T-helper 2 cell (primary cell): Measurements from ENCODE around the gene DNAJC10.

Experiments
- DNase-seq, 5 experiments: peaks; one replicate each; pipeline versions ENCODE4 v3.0.0 to v3.0.0-alpha.2; 2012 to 2022

DNAJC10 gene

DNA sequence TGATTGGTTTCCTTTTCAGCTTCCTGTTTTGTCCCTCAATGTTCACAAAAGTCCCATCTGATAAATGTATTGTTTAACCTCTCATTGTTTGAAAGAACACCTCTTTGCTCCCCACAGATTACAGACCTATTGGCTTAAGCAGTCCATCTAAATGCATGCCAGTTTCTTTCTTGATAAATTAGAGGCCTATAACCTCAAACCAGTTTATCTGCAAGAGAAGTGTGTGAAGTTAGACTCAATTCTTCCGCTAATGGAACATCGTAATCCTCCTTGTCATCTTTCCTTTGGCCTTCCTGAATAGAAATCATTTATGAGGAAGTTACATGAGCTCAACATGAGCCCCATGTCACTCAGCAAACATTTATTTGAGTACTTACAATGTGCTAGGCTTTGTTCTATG, 76.4 kb downstream of the DNAJC10 start:
- DNase-seq: no peak

GRCh38 chr2:182798736-182799135, 82.7 kb downstream of the DNAJC10 start:
- no peak for DNase-seq

GRCh38 chr2:182804128-182804527, 88.1 kb downstream of the DNAJC10 start:
- no peak for DNase-seq

- no peak for DNase-seq
Measured at GRCh38 chr2:182807319-182807718, 91.3 kb downstream of the DNAJC10 start.

DNA sequence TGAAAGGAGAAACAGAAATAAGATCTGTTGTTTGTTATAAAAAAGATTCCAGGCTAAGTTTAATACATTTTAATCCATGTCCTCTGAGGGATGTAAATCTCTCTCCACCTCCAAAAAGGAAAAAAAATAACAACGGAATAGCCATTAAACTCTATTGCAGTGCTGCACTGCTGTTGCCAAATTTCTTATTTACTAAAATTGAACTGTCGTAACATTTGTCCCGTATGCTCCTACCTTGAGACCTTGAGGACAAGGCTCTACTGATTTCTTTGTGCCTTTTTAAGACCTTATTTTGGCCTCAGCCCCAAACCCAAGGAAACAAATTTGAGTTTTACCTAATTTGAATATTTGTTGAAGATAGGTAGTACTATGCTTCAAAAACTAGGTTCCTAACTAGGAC, 94.0 kb downstream of the DNAJC10 start:
- DNase-seq: no peak

GRCh38 chr2:182814380-182814779, 98.3 kb downstream of the DNAJC10 start:
- DNase-seq: no peak

- no peak for DNase-seq
Measured at GRCh38 chr2:182814804-182815203, 98.7 kb downstream of the DNAJC10 start.

GRCh38 chr2:182816866-182817265, 100.8 kb downstream of the DNAJC10 start:
- DNase-seq: no peak

DNA sequence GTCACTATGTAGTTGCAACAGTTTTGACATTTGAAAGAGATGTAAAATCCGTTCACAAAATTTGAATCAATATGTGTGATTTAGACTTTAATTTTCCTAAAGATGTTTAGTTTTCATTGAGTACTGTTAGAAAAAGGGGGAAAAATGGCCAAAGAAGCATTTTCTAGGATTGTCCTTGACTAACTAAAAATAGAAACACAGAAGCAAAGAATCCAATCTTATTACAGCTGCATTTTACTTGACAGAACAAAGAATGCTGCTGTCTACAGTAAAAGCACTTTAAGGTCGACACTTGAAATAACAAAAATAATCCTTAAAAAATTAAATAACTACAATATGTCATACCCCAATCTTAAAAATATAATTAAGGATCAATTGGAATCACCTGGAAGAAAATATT, 101.5 kb downstream of the DNAJC10 start:
- no peak for DNase-seq

DNA sequence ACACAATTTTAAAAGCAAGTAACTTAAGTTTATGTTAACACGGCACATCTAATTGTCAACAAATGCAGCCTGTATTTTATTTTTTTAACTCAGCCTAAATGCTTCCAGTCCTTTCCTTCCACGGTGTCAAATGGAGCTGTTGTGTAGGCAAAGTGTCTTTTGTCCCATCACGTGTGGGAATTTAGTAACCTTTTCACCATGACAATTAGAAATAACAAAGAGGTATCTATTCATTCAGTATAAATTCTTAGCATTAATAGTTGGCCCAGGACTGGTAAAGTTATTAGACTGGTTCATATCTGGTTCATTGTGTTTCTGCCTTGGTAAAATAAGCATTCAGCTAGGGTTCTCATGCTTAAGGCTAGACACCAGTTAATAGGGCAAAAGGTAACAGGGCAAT, 102.4 kb downstream of the DNAJC10 start:
- DNase-seq: no peak

DNA sequence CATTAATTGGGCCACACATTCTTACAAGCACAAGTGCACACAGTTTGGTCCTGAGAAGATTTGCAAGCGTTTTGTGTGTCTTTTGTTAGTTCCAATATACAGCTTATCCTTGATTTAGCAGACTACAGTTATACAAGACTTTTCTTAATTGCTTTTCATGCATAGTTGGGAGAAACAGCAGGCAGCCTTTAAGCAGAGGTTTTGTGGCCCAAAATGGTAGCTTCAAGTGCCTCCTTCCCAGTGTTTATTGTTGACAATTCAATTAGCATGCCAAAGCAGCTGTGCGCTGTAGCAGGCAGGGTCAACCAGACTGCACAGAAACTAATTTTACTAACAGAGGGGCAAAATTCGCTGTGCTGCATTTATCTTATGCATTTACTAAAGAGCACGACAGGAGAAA, 102.9 kb downstream of the DNAJC10 start:
- no peak for DNase-seq

GRCh38 chr2:182819412-182819811, 103.4 kb downstream of the DNAJC10 start:
- DNase-seq: no peak

DNA sequence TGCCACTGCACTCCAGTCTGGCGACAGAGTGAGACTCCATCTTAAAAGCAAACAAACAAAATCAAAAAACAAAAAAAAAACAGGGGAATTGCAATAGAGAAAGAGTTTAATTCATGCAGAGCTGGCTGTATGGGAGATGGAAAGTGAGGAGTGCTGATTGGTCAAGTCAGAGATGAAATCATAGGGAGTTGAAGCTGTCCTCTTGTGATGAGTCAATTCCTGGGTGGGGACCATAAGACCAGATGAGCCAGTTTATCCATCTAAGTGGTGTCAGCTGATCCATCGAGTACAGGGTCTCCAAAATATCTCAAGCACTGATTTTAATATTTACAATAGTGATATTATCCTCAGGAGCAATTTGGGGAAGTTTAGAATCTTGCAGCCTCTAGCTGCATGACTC, 105.1 kb downstream of the DNAJC10 start:
- no peak for DNase-seq

DNA sequence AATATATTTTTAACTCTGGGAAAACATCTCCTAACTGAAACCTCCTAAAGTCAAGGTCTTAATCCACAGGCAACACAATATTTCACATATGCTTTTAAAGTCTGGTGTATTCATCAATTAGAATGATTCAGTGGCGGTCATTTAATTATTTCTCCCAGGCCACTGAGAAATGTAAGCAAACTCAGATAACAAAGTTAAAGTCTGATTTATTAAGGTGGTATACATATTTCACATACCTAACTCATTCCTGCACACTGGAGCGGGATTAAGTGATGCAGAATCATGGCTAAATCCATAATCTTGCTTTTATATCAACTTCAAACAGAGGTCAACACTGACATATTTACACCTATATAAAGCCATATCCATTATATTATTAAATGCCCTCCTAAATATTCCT, 106.7 kb downstream of the DNAJC10 start:
- no peak for DNase-seq

DNA sequence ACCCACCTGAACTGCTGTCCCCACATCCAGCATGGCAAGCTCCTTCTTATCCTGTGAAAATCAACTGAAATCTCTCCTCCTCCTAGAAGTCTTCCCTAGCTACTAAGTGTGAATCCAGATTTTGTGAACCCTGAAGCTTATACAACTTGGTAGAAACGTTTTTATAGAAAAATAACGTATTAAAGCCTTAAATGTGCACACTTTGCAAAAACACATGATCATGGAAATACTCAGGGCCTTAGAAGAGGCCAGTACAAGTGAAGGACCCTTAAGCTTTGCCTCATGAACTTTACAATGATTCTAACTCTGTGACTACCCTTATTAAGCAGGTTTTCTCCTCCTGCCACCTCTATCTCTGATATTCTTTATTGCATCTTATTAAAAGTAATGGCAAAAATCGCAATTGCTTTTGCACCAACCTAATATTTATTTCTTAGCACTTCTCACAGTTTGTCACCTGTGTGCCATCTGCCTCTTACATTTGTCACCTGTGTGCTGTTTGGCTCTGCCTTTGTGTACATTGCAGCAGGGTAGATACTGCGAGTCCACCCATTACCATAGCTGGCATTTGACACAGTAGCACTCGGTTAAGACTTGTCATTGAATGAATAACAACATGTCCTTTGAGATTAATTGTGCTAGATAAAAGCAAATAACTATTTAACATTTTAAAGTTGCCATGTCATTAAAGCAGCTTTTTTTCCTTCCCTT, 108.2 kb downstream of the DNAJC10 start:
- no peak for DNase-seq

DNA sequence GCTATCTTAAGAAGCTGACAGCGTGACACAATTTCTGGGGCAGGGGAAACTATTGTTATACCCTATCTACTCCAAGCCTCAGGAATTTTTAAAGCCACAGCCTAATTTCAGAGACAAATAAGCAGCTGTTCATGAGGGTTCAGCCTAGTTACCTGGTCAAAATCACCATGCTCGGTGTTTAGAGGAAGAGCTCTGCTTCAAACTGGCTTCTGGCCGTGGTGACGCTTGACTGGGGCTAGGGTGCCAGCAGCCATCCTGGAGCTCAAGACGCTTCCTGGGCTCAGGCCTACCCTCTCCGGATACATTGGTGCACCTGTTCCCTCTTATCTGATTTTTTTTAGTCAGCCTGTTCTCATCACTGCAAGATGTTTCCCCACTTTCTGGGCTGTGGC, 108.7 kb downstream of the DNAJC10 start:
- no peak for DNase-seq

DNA sequence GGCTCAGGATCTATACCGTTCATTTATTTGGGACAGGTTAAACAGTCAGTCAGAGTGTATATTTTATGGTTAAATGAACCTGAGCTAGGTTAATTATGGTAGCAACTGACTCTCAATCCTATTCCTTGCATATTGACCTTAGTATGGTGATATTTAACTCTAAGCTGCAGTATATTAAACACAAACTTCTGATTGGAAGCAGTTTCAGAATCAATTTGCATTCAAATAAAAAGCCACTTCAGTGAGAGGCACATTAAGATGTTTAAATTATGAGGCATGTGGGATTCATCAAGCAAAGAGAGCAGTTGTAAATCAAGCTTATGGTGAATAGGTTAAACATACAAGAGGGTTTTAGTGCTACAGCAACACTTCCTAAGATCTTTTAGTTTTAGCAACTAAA, 110.0 kb downstream of the DNAJC10 start:
- DNase-seq: no peak

- no peak for DNase-seq
Measured at GRCh38 chr2:182826496-182826895, 110.4 kb downstream of the DNAJC10 start.

- no peak for DNase-seq
Measured at GRCh38 chr2:182827182-182827879, 111.3 kb downstream of the DNAJC10 start.

DNA sequence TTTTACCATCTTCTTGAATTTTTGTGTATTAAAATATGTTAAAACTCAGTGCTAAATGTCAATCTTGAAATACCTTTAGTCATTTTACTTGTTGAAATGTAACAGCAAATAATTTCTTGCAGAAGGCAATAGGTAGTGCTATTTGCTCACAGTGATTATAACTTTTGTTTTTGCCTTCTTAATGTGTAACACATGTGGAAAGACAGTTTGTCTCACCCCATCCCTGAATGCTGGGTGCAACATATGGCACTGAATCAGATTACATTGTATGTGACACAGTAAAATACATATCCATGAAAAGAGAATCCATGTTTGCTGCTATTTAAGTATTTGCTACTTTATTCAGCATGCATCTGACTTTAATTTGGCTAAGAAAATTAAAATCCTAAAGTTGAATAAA, 115.0 kb downstream of the DNAJC10 start:
- DNase-seq: no peak

GRCh38 chr2:182831921-182832320, 115.9 kb downstream of the DNAJC10 start:
- no peak for DNase-seq

GRCh38 chr2:182833084-182833854, 117.2 kb downstream of the DNAJC10 start:
- DNase-seq: no peak

DNA sequence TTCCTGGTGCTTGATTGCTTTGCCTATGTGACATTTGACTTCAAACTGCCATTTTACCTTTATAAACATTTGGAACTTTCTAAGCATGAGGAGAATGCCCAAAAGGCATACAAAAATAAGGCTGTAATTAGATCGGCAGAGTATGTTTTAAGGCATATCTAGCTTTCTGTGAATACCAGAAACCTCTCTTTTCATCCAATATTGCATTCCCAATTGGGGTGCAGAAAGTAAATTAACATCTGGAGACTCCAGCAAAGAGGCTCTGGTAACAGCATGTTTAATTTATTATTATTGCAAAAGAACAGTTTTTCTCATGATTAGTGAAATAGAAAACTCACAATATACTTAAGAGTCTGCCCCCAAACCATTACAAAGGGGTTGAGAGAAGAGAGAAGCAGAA, 118.2 kb downstream of the DNAJC10 start:
- no peak for DNase-seq

GRCh38 chr2:182836451-182836850, 120.4 kb downstream of the DNAJC10 start:
- no peak for DNase-seq
